ENCODE results near the gene MON2.

The MON2 gene

DNA sequence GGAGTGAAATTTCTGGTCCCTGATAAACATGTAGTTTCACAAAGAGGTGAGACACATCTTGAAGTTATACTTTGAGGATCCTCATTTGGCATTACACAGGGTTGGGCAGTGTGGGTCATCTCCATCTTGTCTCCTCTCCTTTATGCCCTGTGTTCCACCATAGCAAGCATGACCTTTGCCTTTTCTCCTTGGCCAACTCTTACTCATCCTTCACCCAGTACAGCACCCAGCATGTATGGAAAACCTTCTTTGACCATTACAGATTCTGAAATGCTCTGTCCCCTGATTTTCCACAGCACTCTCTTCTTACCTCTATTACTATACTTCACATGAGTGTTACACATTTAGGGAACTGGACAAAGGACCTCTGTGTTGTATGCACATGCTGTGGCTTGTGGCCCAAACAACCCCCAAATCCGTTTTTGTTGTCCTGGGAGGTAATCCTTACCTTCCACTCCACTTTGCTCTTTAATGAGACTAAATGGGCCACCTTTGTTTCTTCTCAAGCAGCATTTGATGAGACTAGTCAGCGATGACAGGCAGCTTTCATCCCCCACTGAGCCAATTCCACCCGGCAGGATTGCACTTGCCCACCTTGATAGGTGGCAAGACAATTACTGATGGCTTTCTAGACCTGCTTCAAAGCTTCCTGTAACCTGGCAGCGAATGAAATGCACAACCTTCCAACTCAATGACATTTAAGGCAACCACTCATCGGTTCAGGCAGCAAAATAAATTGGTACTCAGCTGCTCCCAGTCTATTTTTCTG is 163.5 kb downstream of the MON2 start:
- Histone ChIP-seq H3K27ac (ENCODE audit: low read length) (no peak overlapping the region), H4K20me1 (ENCODE audit: insufficient read depth, low read length) (no peaks in the 10 kb centered on the region), H3K4me2 (ENCODE audit: insufficient read depth, low read length) (no peak overlapping the region), H3K27me3 (ENCODE audit: insufficient read depth, low read length, poor library complexity) (no peaks in the 10 kb centered on the region), H3K4me3 (ENCODE audit: low read depth in 1 of 2, low read length in 2 of 2) (no peak overlapping the region), H2AFZ (ENCODE audit: low read depth, low read length) (no peak overlapping the region), H3K79me2 (ENCODE audit: insufficient read depth, low read length) (no peaks in the 10 kb centered on the region), H3K4me1 (ENCODE audit: insufficient read depth, low read length) (no peaks in the 10 kb centered on the region), H3K36me3 (ENCODE audit: insufficient read depth, low read length) (no peaks in the 10 kb centered on the region), H3K9ac (ENCODE audit: low read depth, low read length) (no peak overlapping the region), H3K9me3 (ENCODE audit: insufficient read depth, low read length, severe bottlenecking) (no peaks in the 10 kb centered on the region)
- no peak for ATAC-seq (ENCODE audit: insufficient read depth, low read depth)
- DNase-seq, result no peak
- TF ChIP-seq EZH2 (IDR thresholded peaks at IDR 0.05; ENCODE audit: borderline replicate concordance, low read depth, low read length, severe bottlenecking), result no peak
- TF ChIP-seq, protein P1, sequence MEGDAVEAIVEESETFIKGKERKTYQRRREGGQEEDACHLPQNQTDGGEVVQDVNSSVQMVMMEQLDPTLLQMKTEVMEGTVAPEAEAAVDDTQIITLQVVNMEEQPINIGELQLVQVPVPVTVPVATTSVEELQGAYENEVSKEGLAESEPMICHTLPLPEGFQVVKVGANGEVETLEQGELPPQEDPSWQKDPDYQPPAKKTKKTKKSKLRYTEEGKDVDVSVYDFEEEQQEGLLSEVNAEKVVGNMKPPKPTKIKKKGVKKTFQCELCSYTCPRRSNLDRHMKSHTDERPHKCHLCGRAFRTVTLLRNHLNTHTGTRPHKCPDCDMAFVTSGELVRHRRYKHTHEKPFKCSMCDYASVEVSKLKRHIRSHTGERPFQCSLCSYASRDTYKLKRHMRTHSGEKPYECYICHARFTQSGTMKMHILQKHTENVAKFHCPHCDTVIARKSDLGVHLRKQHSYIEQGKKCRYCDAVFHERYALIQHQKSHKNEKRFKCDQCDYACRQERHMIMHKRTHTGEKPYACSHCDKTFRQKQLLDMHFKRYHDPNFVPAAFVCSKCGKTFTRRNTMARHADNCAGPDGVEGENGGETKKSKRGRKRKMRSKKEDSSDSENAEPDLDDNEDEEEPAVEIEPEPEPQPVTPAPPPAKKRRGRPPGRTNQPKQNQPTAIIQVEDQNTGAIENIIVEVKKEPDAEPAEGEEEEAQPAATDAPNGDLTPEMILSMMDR (IDR thresholded peaks at IDR 0.05; ENCODE audit: borderline replicate concordance, extremely low read depth, low read length, poor library complexity, severe bottlenecking), result no peak

DNA sequence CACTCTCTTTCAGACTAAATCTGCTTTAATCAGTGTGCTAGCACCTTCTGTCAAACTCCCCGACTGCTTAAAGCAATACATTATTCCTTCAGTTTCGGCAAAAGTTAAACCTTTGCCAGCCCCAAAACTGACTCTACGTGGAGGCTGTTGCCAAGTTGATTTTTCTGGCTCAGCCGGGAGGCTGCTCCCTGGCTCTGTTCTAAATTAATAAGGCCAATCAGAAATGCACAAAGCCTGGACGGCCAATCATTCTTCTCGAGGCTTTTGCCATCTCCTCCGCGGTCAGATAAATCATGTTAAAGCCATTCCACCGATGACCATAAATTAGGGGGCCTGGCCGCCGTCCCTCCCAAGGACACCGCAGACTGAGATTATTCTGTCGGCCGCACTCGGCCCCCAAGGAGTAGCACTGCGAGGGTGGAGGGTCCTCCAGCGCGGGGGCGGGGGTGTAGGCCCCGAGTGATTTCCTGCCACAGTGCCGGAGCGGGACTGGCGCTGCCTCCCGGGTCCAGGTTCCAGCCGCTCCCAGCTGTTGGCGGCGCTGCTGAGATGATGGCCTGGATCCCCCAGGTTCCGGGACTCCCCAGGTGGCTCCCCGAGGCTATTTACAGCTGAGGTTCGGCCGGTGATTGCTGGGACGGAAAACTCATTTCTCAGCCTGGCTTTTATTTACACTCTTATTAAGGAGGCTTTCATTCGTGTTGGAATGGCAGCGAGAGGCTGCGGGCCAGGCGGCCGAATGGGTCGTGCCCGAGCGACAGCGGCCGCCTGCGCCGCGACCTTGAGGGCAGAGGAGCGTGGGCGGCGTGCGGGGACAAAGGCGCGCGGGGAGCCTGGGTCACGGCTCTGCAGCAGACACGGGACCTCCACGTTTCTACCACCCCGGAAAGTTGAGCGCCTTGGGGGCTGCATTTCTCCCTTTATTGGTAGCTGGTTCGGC is 165.1 kb downstream of the MON2 start:
- Histone ChIP-seq H3K4me3 (ENCODE audit: low read depth in 1 of 2, low read length in 2 of 2) (no peak overlapping the region), H3K4me1 (ENCODE audit: insufficient read depth, low read length) (no peaks in the 10 kb centered on the region), H2AFZ (ENCODE audit: low read depth, low read length) (no peak overlapping the region), H3K27ac (ENCODE audit: low read length) (no peak overlapping the region), H3K4me2 (ENCODE audit: insufficient read depth, low read length) (no peak overlapping the region), H3K79me2 (ENCODE audit: insufficient read depth, low read length) (no peaks in the 10 kb centered on the region), H3K9me3 (ENCODE audit: insufficient read depth, low read length, severe bottlenecking) (no peaks in the 10 kb centered on the region), H4K20me1 (ENCODE audit: insufficient read depth, low read length) (no peaks in the 10 kb centered on the region), H3K9ac (ENCODE audit: low read depth, low read length) (no peak overlapping the region), H3K27me3 (ENCODE audit: insufficient read depth, low read length, poor library complexity) (no peaks in the 10 kb centered on the region), H3K36me3 (ENCODE audit: insufficient read depth, low read length) (no peaks in the 10 kb centered on the region)
- no peak for TF ChIP-seq EZH2 (IDR thresholded peaks at IDR 0.05; ENCODE audit: borderline replicate concordance, low read depth, low read length, severe bottlenecking)
- TF ChIP-seq, protein P1 (IDR thresholded peaks at IDR 0.05; ENCODE audit: borderline replicate concordance, extremely low read depth, low read length, poor library complexity, severe bottlenecking), result no peak
- ATAC-seq (ENCODE audit: insufficient read depth, low read depth) (no peak), DNase-seq (no peak)

DNA sequence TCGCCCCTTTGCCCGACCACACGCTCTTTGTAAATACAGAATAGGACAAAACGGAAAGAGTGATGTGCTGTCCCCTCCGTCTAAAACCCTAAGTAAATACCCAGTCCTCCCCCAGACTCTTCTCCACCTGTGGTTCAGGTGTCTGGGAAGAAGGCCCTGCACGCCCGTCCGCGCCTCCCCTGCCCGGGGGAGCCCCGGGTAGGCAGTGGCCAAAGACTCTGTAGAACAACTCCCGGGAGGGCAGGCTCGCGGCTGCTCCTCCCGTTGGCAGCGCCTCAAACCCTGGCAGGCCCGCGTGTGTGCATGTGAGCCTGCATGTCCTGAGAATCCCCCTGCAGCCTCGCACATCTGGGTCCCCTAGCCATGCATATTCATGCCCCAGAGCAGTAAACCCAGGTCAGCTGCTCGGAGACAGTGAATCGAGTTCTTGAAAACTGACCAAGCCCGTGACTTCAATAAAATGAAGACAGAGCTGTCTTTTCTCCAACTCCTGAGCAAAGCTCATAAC is 165.8 kb downstream of the MON2 start:
- H3K27me3 ChIP-seq (ENCODE audit: insufficient read depth, low read length, poor library complexity), result no peaks in the 10 kb centered on the region
- no peaks in the 10 kb centered on the region for H3K79me2 ChIP-seq (ENCODE audit: insufficient read depth, low read length)
- H3K36me3 ChIP-seq (ENCODE audit: insufficient read depth, low read length), result no peaks in the 10 kb centered on the region
- H2AFZ ChIP-seq (ENCODE audit: low read depth, low read length), result no peak overlapping the region
- H3K4me3 ChIP-seq (ENCODE audit: low read depth in 1 of 2, low read length in 2 of 2), result no peak overlapping the region
- no peak for DNase-seq
- no peak for ATAC-seq (ENCODE audit: insufficient read depth, low read depth)
- H4K20me1 ChIP-seq (ENCODE audit: insufficient read depth, low read length), result no peaks in the 10 kb centered on the region
- H3K9ac ChIP-seq (ENCODE audit: low read depth, low read length), result no peak overlapping the region
- H3K4me2 ChIP-seq (ENCODE audit: insufficient read depth, low read length), result no peak overlapping the region
- no peaks in the 10 kb centered on the region for H3K4me1 ChIP-seq (ENCODE audit: insufficient read depth, low read length)
- H3K9me3 ChIP-seq (ENCODE audit: insufficient read depth, low read length, severe bottlenecking), result no peaks in the 10 kb centered on the region
- no peak overlapping the region for H3K27ac ChIP-seq (ENCODE audit: low read length)
- TF ChIP-seq EZH2 (IDR thresholded peaks at IDR 0.05; ENCODE audit: borderline replicate concordance, low read depth, low read length, severe bottlenecking), result no peak

DNA sequence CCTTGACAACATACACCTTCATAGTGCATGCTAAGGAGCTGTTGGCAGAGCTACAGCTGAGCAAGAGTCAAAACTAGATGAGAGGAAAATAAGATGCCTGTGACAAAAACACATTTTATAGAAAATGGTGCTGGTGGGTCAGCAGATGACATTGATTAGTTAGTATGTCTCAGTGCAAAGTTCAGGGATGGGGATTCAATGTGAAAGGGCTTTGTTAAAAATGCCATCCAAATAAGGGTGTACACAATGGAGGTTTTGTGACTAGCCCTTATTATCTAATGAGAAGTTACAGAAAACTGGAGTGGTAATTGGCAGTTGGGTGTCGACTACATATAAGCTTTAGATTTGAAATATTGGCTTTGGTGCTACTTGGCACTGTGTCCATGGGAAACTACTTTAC is 169.0 kb downstream of the MON2 start:
- H4K20me1 ChIP-seq (ENCODE audit: insufficient read depth, low read length), result no peaks in the 10 kb centered on the region
- H3K4me3 ChIP-seq (ENCODE audit: low read depth in 1 of 2, low read length in 2 of 2), result no peak overlapping the region
- H3K79me2 ChIP-seq (ENCODE audit: insufficient read depth, low read length), result no peaks in the 10 kb centered on the region
- H2AFZ ChIP-seq (ENCODE audit: low read depth, low read length), result no peak overlapping the region
- no peaks in the 10 kb centered on the region for H3K9me3 ChIP-seq (ENCODE audit: insufficient read depth, low read length, severe bottlenecking)
- H3K36me3 ChIP-seq (ENCODE audit: insufficient read depth, low read length), result no peaks in the 10 kb centered on the region
- no peak overlapping the region for H3K27ac ChIP-seq (ENCODE audit: low read length)
- TF ChIP-seq, protein P1 (IDR thresholded peaks at IDR 0.05; ENCODE audit: borderline replicate concordance, extremely low read depth, low read length, poor library complexity, severe bottlenecking), result no peak
- TF ChIP-seq EZH2 (IDR thresholded peaks at IDR 0.05; ENCODE audit: borderline replicate concordance, low read depth, low read length, severe bottlenecking), result no peak
- DNase-seq (no peak), ATAC-seq (ENCODE audit: insufficient read depth, low read depth) (no peak)
- H3K4me1 ChIP-seq (ENCODE audit: insufficient read depth, low read length), result peaks cover 6% of the 10 kb centered on the region
- H3K27me3 ChIP-seq (ENCODE audit: insufficient read depth, low read length, poor library complexity), result no peaks in the 10 kb centered on the region
- H3K4me2 ChIP-seq (ENCODE audit: insufficient read depth, low read length), result no peak overlapping the region
- no peak overlapping the region for H3K9ac ChIP-seq (ENCODE audit: low read depth, low read length)
